Upper lobe of right lung (tissue), 1 donor: ENCODE measurements around the gene CABP1. TPM values are rescaled to one million over a fixed set of nuclear protein-coding genes. Genes with fewer than 3 reads are reported as not detected.

Source experiments
- ATAC-seq: fragments of 200-7000 bp; cut with Tn5 transposase; one replicate; pipeline ENCODE4 v1.9.1; 2020; ENCODE audit warnings: mild to moderate bottlenecking, moderate library complexity
- DNase-seq: peaks from one replicate; pipeline ENCODE4 v3.0.0-alpha.2; 2020
- H3K27ac ChIP-seq: fragments of 200-600 bp; one replicate; pipeline ENCODE4 v1.8.0; 2022
- H3K27me3 ChIP-seq: fragments of 200-600 bp; one replicate; pipeline ENCODE4 v1.8.0; 2022; ENCODE audit warnings: mild to moderate bottlenecking
- H3K36me3 ChIP-seq: fragments of 200-600 bp; one replicate; pipeline ENCODE4 v1.8.0; 2022
- H3K4me1 ChIP-seq: fragments of 200-600 bp; one replicate; pipeline ENCODE4 v1.8.0; 2022
- H3K4me3 ChIP-seq: fragments of 200-600 bp; one replicate; pipeline ENCODE4 v1.8.0; 2022; ENCODE audit warnings: mild to moderate bottlenecking
- H3K9me3 ChIP-seq: fragments of 200-600 bp; one replicate; pipeline ENCODE4 v1.8.0; 2022
- CTCF ChIP-seq: fragments of 200-600 bp; IDR thresholded peaks from one replicate; pipeline ENCODE4 v1.8.0; 2022; ENCODE audit warnings: antibody characterized with exemption
- intact Hi-C: fragments of 100-400 bp; cut with DNase I; formaldehyde crosslinking; loops from one replicate; pipeline ENCODE4 v1.11.0; 2022
- total RNA-seq: library from RNA; stranded (reverse); fragmentation: NEBNext Ultra II Directional; extraction: Animal tissue kit (Norgen Biotek cat#: 25700); gene quantifications from one replicate; pipeline ENCODE4 v1.2.1, GENCODE V29; 2021
- donor health status: DM: no; HTN: yes; CAD: no; lungs with severe emphysema.

CABP1 gene
- total RNA-seq, 1 donor from 2014 or later: 0.23 TPM

- ATAC-seq (no peak), DNase-seq (no peak)
- Histone ChIP-seq H3K4me3 (no peak overlapping the region), H3K36me3 (peaks cover 6% of the 10 kb centered on the region), H3K9me3 (no peaks in the 10 kb centered on the region), H3K27me3 (no peaks in the 10 kb centered on the region), H3K27ac (no peak overlapping the region), H3K4me1 (peaks cover 15% of the 10 kb centered on the region)
- TF ChIP-seq CTCF: no peak
- intact Hi-C loops: no loop called here
Observed at GRCh38 chr12:120706029-120706428, 65.6 kb downstream of the CABP1 start.

- Histone ChIP-seq H3K9me3 (no peaks in the 10 kb centered on the region), H3K36me3 (peaks cover 5% of the 10 kb centered on the region), H3K4me3 (no peak overlapping the region), H3K27ac (no peak overlapping the region), H3K27me3 (no peaks in the 10 kb centered on the region), H3K4me1 (peaks cover 12% of the 10 kb centered on the region)
- intact Hi-C loops: no loop called here
- no peak for TF ChIP-seq CTCF
- DNase-seq (no peak), ATAC-seq (no peak)
Observed at GRCh38 chr12:120708651-120709050, 68.2 kb downstream of the CABP1 start.

GRCh38 chr12:120710031-120710804 lies 69.8 kb downstream of the CABP1 start, which contains the start of gene UNC119B:
Gene UNC119B, plus strand, starts transcription at chr12:120710458. Its CDS starts 17 bp downstream, at chr12:120710475.
- Histone ChIP-seq H3K9me3 (no peaks in the 10 kb centered on the region), H3K27ac (peak within 1 kb of the TSS; percentile 84), H3K27me3 (no peaks in the 10 kb centered on the region), H3K4me3 (peak within 1 kb of the TSS; percentile 90), H3K4me1 (peaks cover 16% of the 10 kb centered on the region), H3K36me3 (peaks cover 17% of the 10 kb centered on the region)
- TF ChIP-seq CTCF: no peak
- ATAC-seq (peak; percentile 92), DNase-seq (peak; percentile 89)
- intact Hi-C loops: loop anchor here (5.0 kb wide), 1 partner anchor 63 kb away; no protein-coding TSS in a partner anchor

GRCh38 chr12:120710805-120711296 lies 70.4 kb downstream of the CABP1 start:
- Histone ChIP-seq H3K27me3 (no peaks in the 10 kb centered on the region), H3K4me3 (peak overlapping the region; percentile 90), H3K4me1 (peaks cover 16% of the 10 kb centered on the region), H3K36me3 (peaks cover 20% of the 10 kb centered on the region), H3K27ac (peak overlapping the region; percentile 84), H3K9me3 (no peaks in the 10 kb centered on the region)
- peak; percentile 70 for DNase-seq
- ATAC-seq: peak; percentile 41
- intact Hi-C loops: loop anchor here (5.0 kb wide), 1 partner anchor 64 kb away; no protein-coding TSS in a partner anchor
- no peak for TF ChIP-seq CTCF

GRCh38 chr12:120711411-120711810 lies 71.0 kb downstream of the CABP1 start:
- intact Hi-C loops: loop anchor here (5.0 kb wide), 1 partner anchor 64 kb away; no protein-coding TSS in a partner anchor
- ATAC-seq (no peak), DNase-seq (no peak)
- no peaks in the 10 kb centered on the region for H3K27me3 ChIP-seq
- H3K36me3 ChIP-seq: peaks cover 26% of the 10 kb centered on the region
- peak overlapping the region; percentile 90 for H3K4me3 ChIP-seq
- H3K4me1 ChIP-seq: peaks cover 16% of the 10 kb centered on the region
- H3K27ac ChIP-seq: no peak overlapping the region
- no peak for TF ChIP-seq CTCF
- no peaks in the 10 kb centered on the region for H3K9me3 ChIP-seq
